Measurements from ENCODE around the gene LRRC41.
"Not testable (repeated sequence)": the region's sequence is repeated elsewhere in the genome, so short reads cannot be mapped to it uniquely, and the experiment has no call there.

LRRC41 gene

GRCh38 chr1:46243831-46244230 lies 59.6 kb downstream of the LRRC41 start:
- not testable (repeated sequence) for DNase-seq

GRCh38 chr1:46242918-46243317 lies 60.5 kb downstream of the LRRC41 start:
- DNase-seq: no peak

- DNase-seq: not testable (repeated sequence)
These were observed 61.7 kb downstream of the LRRC41 start for GRCh38 chr1:46241733-46242132.

- peak; percentile 92 for DNase-seq
These were observed 64.6 kb downstream of the LRRC41 start for GRCh38 chr1:46238865-46239264.

GRCh38 chr1:46236882-46237281 lies 66.5 kb downstream of the LRRC41 start:
- DNase-seq: no peak

- DNase-seq: not testable (repeated sequence)
These were observed 72.2 kb downstream of the LRRC41 start for GRCh38 chr1:46231231-46231630.

Measured in fibroblast of skin of scalp (primary cell).